ENCODE results near the gene LRRC61. TPM values are rescaled to one million over a fixed set of nuclear protein-coding genes. Genes with fewer than 3 reads are reported as not detected.
A peak's percentile ranks its signal among the peaks of the same experiment; 100 is the strongest.
"Not testable (repeated sequence)": the region's sequence is repeated elsewhere in the genome, so short reads cannot be mapped to it uniquely, and the experiment has no call there.

The LRRC61 gene
- not detected in 2 replicates for total RNA-seq
- long read RNA-seq: 0 reads

GRCh38 chr7:150322833-150323681, at the start of gene LRRC61, which contains the start of gene ACTR3C:
Gene LRRC61 (plus strand): TSS chr7:150323355. CDS start chr7:150336862, 13,507 bp downstream.
Gene ACTR3C (minus strand): TSS chr7:150323545. CDS start chr7:150295296, 28,249 bp downstream.
- no peak within 1 kb of the TSS for H3K4me3 Mint-ChIP-seq (ENCODE audit: unreplicated experiment)
- no peak within 1 kb of the TSS for H3K27ac Mint-ChIP-seq (ENCODE audit: unreplicated experiment)
- DNase-seq (ENCODE audit: extremely low spot score, unreplicated experiment): no peak
- H3K4me1 Mint-ChIP-seq (ENCODE audit: unreplicated experiment): no peaks in the 10 kb centered on the region
- H3K9me3 Mint-ChIP-seq (ENCODE audit: unreplicated experiment): no peaks in the 10 kb centered on the region
- H3K36me3 Mint-ChIP-seq (ENCODE audit: unreplicated experiment): no peaks in the 10 kb centered on the region
- no peaks in the 10 kb centered on the region for H3K27me3 Mint-ChIP-seq (ENCODE audit: unreplicated experiment)
- no peak for TF ChIP-seq CTCF (IDR thresholded peaks at IDR 0.05)

GRCh38 chr7:150276132-150276695, 46.9 kb upstream of the LRRC61 start:
- H3K36me3 Mint-ChIP-seq (ENCODE audit: unreplicated experiment); H3K9me3 Mint-ChIP-seq (ENCODE audit: unreplicated experiment); H3K4me3 Mint-ChIP-seq (ENCODE audit: unreplicated experiment); DNase-seq (ENCODE audit: extremely low spot score, unreplicated experiment); H3K27ac Mint-ChIP-seq (ENCODE audit: unreplicated experiment); H3K4me1 Mint-ChIP-seq (ENCODE audit: unreplicated experiment): not testable (repeated sequence)
- peak; percentile 78 for TF ChIP-seq CTCF (IDR thresholded peaks at IDR 0.05)
- peaks cover 11% of the 10 kb centered on the region for H3K27me3 Mint-ChIP-seq (ENCODE audit: unreplicated experiment)

GRCh38 chr7:150278383-150278782, 44.8 kb upstream of the LRRC61 start:
- DNase-seq (ENCODE audit: extremely low spot score, unreplicated experiment); H3K4me1 Mint-ChIP-seq (ENCODE audit: unreplicated experiment); H3K9me3 Mint-ChIP-seq (ENCODE audit: unreplicated experiment); H3K36me3 Mint-ChIP-seq (ENCODE audit: unreplicated experiment); H3K27ac Mint-ChIP-seq (ENCODE audit: unreplicated experiment); H3K4me3 Mint-ChIP-seq (ENCODE audit: unreplicated experiment): not testable (repeated sequence)
- peaks cover 11% of the 10 kb centered on the region for H3K27me3 Mint-ChIP-seq (ENCODE audit: unreplicated experiment)

GRCh38 chr7:150281681-150282403, 41.3 kb upstream of the LRRC61 start:
- H3K4me3 Mint-ChIP-seq (ENCODE audit: unreplicated experiment); H3K27ac Mint-ChIP-seq (ENCODE audit: unreplicated experiment); H3K9me3 Mint-ChIP-seq (ENCODE audit: unreplicated experiment); H3K36me3 Mint-ChIP-seq (ENCODE audit: unreplicated experiment); H3K4me1 Mint-ChIP-seq (ENCODE audit: unreplicated experiment); DNase-seq (ENCODE audit: extremely low spot score, unreplicated experiment): not testable (repeated sequence)
- peaks cover 16% of the 10 kb centered on the region for H3K27me3 Mint-ChIP-seq (ENCODE audit: unreplicated experiment)

GRCh38 chr7:150283111-150283510, 40.0 kb upstream of the LRRC61 start:
- not testable (repeated sequence) for H3K27ac Mint-ChIP-seq (ENCODE audit: unreplicated experiment); DNase-seq (ENCODE audit: extremely low spot score, unreplicated experiment); H3K4me3 Mint-ChIP-seq (ENCODE audit: unreplicated experiment); H3K9me3 Mint-ChIP-seq (ENCODE audit: unreplicated experiment); H3K36me3 Mint-ChIP-seq (ENCODE audit: unreplicated experiment); H3K4me1 Mint-ChIP-seq (ENCODE audit: unreplicated experiment)
- peaks cover 12% of the 10 kb centered on the region for H3K27me3 Mint-ChIP-seq (ENCODE audit: unreplicated experiment)

- not testable (repeated sequence) for H3K27me3 Mint-ChIP-seq (ENCODE audit: unreplicated experiment); H3K9me3 Mint-ChIP-seq (ENCODE audit: unreplicated experiment); DNase-seq (ENCODE audit: extremely low spot score, unreplicated experiment); H3K27ac Mint-ChIP-seq (ENCODE audit: unreplicated experiment); H3K4me1 Mint-ChIP-seq (ENCODE audit: unreplicated experiment); H3K4me3 Mint-ChIP-seq (ENCODE audit: unreplicated experiment); H3K36me3 Mint-ChIP-seq (ENCODE audit: unreplicated experiment)
Observed at GRCh38 chr7:150283608-150284007, 39.5 kb upstream of the LRRC61 start.
